HepG2 (cell line): ENCODE data around the gene SKI. TPM values are rescaled to one million over a fixed set of nuclear protein-coding genes. Genes with fewer than 3 reads are reported as not detected.

Experiments
- FOXK2 ChIP-seq: fragments of 450-650 bp; IDR thresholded peaks from 2 replicates; pipeline ENCODE4 v1.6.1; 2016
- ZNF292 ChIP-seq: sonication (generic); formaldehyde crosslinking; IDR thresholded peaks from 2 replicates; pipeline ENCODE4 v1.8.1; 2022; ENCODE audit warnings: mild to moderate bottlenecking, low read depth, missing genetic modification reagents, borderline replicate concordance
- ZNF33A ChIP-seq: sonication (generic); formaldehyde crosslinking; IDR thresholded peaks from 2 replicates; pipeline ENCODE4 v1.5.1; 2020; ENCODE audit warnings: missing genetic modification reagents, mild to moderate bottlenecking, moderate library complexity, borderline replicate concordance
- ZNF430 ChIP-seq: sonication (generic); formaldehyde crosslinking; IDR thresholded peaks from 2 replicates; pipeline ENCODE4 v1.9.0; 2021; ENCODE audit warnings: mild to moderate bottlenecking, missing genetic modification reagents
- polyA plus RNA-seq, 8 experiments: library from polyadenylated mRNA; depleted of rRNA in 3 of 8; stranded (reverse) in 7 of 8; unstranded in 1 of 8; fragments of >200 nt; fragmentation: Illumina TruSeq in 4 of 8; extraction: Trizol in 4 of 8; gene quantifications; 2 replicates each; pipeline versions ENCODE4 v1.2.1 to v1.2.3, GENCODE V29; 2011 to 2016; ENCODE audit warnings: low read depth in 4 of 8, missing spikeins in 1 of 8, mixed read lengths in 1 of 8; ENCODE audit not compliant: insufficient read depth in 1 of 8
- total RNA-seq, 5 experiments: library from RNA; depleted of rRNA; stranded (reverse); fragments of >200 nt; fragmentation: Illumina TruSeq; extraction: Trizol; gene quantifications; 2 replicates each; pipeline ENCODE4 v1.2.3, GENCODE V29; 2016; ENCODE audit warnings: low read depth in 1 of 5
- TF ChIP-seq, protein P1 (sequence below), 2 experiments: fragments of 450-650 bp in 1 of 2; sonication (generic) in 1 of 2; formaldehyde crosslinking; IDR thresholded peaks; 2 replicates each; pipeline versions ENCODE4 v1.5.0 to v1.8.0; 2020 to 2022; ENCODE audit warnings: mild to moderate bottlenecking in 1 of 2, missing genetic modification reagents in 1 of 2
- TF ChIP-seq, protein P2 (sequence below): sonication (generic); formaldehyde crosslinking; IDR thresholded peaks from one replicate; pipeline ENCODE4 v1.5.1; 2020; ENCODE audit warnings: mild to moderate bottlenecking, missing genetic modification reagents; ENCODE audit errors: not compliant biosample characterization
- TF ChIP-seq, protein P3 (sequence below): sonication (generic); formaldehyde crosslinking; IDR thresholded peaks from 2 replicates; pipeline ENCODE4 v1.5.0; 2020; ENCODE audit warnings: missing genetic modification reagents

Gene SKI
- total and polyA plus RNA-seq, 2 of the 13 experiments (the other 11 are each of a cell fraction or from before 2014, with no cell fraction given) = 4.7 to 6.9 TPM

DNA sequence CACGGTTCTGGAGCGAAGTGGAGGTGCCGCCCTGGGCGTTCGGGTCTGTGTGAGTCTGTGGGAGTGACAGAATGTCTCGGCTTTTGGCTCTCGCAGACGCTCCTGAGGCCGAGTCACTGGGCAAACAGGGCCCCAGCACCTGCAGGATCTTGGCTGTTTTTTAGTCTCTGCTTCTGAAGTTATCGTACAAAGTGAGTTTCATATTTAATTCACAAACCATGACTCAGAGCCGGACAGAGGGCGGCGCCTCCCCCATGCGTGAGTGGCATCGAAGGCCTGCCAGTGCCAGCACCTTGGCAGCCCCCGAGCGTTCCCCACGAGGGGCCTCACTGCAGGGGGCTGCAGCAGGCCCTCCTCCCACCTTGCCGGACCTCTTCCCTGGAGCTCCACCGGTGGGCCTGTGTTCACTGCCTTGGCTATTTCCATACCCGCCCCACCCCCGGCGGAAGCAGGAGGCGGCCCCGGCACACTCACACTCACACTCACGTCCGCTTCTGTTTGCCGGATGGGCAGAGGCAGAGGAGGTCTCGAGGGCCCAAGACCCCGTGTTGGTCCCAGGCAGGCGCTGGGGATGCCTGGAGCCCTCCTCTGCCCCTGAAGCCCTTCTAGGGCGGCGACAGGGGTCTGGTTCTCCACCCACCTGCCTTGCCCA lies 106.9 kb downstream of the SKI start (continued):
- TF ChIP-seq, protein P1, sequence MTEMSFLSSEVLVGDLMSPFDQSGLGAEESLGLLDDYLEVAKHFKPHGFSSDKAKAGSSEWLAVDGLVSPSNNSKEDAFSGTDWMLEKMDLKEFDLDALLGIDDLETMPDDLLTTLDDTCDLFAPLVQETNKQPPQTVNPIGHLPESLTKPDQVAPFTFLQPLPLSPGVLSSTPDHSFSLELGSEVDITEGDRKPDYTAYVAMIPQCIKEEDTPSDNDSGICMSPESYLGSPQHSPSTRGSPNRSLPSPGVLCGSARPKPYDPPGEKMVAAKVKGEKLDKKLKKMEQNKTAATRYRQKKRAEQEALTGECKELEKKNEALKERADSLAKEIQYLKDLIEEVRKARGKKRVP (CRISPR knock-in tag; IDR thresholded peaks at IDR 0.05) = no peak
- no peak for TF ChIP-seq FOXK2
- TF ChIP-seq ZNF292 = no peak
- no peak for TF ChIP-seq ZNF430 (CRISPR knock-in tag)
- TF ChIP-seq, protein P2, sequence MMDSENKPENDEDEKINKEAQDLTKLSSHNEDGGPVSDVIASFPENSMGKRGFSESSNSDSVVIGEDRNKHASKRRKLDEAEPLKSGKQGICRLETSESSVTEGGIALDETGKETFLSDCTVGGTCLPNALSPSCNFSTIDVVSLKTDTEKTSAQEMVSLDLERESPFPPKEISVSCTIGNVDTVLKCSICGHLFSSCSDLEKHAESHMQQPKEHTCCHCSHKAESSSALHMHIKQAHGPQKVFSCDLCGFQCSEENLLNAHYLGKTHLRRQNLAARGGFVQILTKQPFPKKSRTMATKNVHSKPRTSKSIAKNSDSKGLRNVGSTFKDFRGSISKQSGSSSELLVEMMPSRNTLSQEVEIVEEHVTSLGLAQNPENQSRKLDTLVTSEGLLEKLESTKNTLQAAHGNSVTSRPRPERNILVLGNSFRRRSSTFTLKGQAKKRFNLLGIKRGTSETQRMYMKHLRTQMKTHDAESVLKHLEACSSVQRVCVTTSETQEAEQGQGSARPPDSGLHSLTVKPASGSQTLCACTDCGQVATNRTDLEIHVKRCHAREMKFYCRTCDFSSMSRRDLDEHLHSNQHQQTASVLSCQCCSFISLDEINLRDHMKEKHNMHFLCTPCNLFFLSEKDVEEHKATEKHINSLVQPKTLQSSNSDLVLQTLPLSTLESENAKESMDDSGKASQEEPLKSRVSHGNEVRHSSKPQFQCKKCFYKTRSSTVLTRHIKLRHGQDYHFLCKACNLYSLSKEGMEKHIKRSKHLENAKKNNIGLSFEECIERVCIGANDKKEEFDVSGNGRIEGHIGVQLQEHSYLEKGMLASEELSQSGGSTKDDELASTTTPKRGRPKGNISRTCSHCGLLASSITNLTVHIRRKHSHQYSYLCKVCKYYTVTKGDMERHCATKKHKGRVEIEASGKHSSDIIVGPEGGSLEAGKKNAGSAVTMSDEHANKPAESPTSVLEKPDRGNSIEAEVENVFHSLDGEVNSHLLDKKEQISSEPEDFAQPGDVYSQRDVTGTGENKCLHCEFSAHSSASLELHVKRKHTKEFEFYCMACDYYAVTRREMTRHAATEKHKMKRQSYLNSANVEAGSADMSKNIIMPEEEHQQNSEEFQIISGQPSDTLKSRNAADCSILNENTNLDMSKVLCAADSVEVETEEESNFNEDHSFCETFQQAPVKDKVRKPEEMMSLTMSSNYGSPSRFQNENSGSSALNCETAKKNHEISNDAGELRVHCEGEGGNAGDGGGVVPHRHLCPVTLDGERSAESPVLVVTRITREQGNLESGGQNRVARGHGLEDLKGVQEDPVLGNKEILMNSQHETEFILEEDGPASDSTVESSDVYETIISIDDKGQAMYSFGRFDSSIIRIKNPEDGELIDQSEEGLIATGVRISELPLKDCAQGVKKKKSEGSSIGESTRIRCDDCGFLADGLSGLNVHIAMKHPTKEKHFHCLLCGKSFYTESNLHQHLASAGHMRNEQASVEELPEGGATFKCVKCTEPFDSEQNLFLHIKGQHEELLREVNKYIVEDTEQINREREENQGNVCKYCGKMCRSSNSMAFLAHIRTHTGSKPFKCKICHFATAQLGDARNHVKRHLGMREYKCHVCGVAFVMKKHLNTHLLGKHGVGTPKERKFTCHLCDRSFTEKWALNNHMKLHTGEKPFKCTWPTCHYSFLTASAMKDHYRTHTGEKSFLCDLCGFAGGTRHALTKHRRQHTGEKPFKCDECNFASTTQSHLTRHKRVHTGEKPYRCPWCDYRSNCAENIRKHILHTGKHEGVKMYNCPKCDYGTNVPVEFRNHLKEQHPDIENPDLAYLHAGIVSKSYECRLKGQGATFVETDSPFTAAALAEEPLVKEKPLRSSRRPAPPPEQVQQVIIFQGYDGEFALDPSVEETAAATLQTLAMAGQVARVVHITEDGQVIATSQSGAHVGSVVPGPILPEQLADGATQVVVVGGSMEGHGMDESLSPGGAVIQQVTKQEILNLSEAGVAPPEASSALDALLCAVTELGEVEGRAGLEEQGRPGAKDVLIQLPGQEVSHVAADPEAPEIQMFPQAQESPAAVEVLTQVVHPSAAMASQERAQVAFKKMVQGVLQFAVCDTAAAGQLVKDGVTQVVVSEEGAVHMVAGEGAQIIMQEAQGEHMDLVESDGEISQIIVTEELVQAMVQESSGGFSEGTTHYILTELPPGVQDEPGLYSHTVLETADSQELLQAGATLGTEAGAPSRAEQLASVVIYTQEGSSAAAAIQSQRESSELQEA = no peak
- TF ChIP-seq ZNF33A (CRISPR knock-in tag) = no peak
- TF ChIP-seq, protein P3, sequence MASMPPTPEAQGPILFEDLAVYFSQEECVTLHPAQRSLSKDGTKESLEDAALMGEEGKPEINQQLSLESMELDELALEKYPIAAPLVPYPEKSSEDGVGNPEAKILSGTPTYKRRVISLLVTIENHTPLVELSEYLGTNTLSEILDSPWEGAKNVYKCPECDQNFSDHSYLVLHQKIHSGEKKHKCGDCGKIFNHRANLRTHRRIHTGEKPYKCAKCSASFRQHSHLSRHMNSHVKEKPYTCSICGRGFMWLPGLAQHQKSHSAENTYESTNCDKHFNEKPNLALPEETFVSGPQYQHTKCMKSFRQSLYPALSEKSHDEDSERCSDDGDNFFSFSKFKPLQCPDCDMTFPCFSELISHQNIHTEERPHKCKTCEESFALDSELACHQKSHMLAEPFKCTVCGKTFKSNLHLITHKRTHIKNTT (CRISPR knock-in tag) = no peak
